Type B pancreatic cell (in vitro differentiated cells): ENCODE data around the gene SHROOM2. TPM values are rescaled to one million over a fixed set of nuclear protein-coding genes. Genes with fewer than 3 reads are reported as not detected.

Experiments
- DNase-seq: peaks from one replicate; pipeline ENCODE4 v3.0.0; 2021; ENCODE audit warnings: mixed read lengths; ENCODE audit not compliant: unreplicated experiment; ENCODE audit errors: extremely low spot score
- H3K27ac Mint-ChIP-seq: 2 replicates; pipeline ENCODE4 v1.8.0; 2021; ENCODE audit warnings: mild to moderate bottlenecking, mixed read lengths
- H3K27me3 Mint-ChIP-seq: 2 replicates; pipeline ENCODE4 v1.8.0; 2021; ENCODE audit warnings: mixed read lengths
- H3K36me3 Mint-ChIP-seq: 2 replicates; pipeline ENCODE4 v1.8.0; 2021; ENCODE audit warnings: mixed read lengths
- H3K4me1 Mint-ChIP-seq: one replicate; pipeline ENCODE4 v1.8.0; 2021; ENCODE audit warnings: mixed read lengths; ENCODE audit not compliant: unreplicated experiment
- H3K4me3 Mint-ChIP-seq: 2 replicates; pipeline ENCODE4 v1.8.0; 2021; ENCODE audit warnings: mild to moderate bottlenecking, mixed read lengths
- H3K9me3 Mint-ChIP-seq: 2 replicates; pipeline ENCODE4 v1.8.0; 2021; ENCODE audit warnings: mixed read lengths
- total RNA-seq: library from RNA; stranded (reverse); gene quantifications from 2 replicates; pipeline ENCODE4 v1.2.1, GENCODE V29; 2021; ENCODE audit warnings: low replicate concordance
- TF ChIP-seq, protein P1 (sequence below): fragments of 200-600 bp; sonication (generic); conservative IDR thresholded peaks from 2 replicates; pipeline ENCODE4 v1.5.0; 2021; ENCODE audit warnings: antibody characterized with exemption, mild to moderate bottlenecking

The SHROOM2 gene
- total RNA-seq, 1 donor from 2014 or later, result 8.4 TPM

- H3K27me3 Mint-ChIP-seq, result no peaks in the 10 kb centered on the region
These were observed 194.2 kb downstream of the SHROOM2 start for GRCh38 chrX:9980401-9980800.

DNA sequence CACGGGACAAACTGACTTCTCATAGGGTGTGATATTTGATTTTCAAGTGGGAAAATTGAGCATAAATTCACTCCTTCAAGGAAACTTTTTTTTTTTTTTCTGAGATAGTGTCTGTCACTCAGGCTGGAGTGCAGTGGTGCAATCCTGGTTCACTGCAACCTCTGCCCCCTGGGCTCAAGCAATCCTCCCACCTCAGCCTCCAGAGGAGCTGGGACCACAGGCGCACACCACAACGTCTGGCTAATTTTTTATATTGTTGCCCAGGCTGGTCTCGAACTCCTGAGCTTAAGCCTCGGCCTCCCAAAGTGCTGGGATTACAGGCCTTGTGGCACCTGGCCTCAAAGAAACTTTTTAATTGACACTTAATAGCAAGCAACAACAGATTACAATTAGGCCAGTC is 194.7 kb downstream of the SHROOM2 start:
- H3K4me3 Mint-ChIP-seq, result no peak overlapping the region
- peak overlapping the region; percentile 78 for H3K27ac Mint-ChIP-seq
- DNase-seq, result no peak
- no peaks in the 10 kb centered on the region for H3K4me1 Mint-ChIP-seq
- H3K27me3 Mint-ChIP-seq, result no peaks in the 10 kb centered on the region
- H3K36me3 Mint-ChIP-seq, result peaks cover 8% of the 10 kb centered on the region
- H3K9me3 Mint-ChIP-seq, result peaks cover 14% of the 10 kb centered on the region
- TF ChIP-seq, protein P1, sequence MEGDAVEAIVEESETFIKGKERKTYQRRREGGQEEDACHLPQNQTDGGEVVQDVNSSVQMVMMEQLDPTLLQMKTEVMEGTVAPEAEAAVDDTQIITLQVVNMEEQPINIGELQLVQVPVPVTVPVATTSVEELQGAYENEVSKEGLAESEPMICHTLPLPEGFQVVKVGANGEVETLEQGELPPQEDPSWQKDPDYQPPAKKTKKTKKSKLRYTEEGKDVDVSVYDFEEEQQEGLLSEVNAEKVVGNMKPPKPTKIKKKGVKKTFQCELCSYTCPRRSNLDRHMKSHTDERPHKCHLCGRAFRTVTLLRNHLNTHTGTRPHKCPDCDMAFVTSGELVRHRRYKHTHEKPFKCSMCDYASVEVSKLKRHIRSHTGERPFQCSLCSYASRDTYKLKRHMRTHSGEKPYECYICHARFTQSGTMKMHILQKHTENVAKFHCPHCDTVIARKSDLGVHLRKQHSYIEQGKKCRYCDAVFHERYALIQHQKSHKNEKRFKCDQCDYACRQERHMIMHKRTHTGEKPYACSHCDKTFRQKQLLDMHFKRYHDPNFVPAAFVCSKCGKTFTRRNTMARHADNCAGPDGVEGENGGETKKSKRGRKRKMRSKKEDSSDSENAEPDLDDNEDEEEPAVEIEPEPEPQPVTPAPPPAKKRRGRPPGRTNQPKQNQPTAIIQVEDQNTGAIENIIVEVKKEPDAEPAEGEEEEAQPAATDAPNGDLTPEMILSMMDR, result no peak

More at GRCh38 chrX:9980401-9980800, 194.2 kb downstream of the SHROOM2 start:
- H3K4me1 Mint-ChIP-seq, result no peaks in the 10 kb centered on the region
- H3K36me3 Mint-ChIP-seq, result peaks cover 8% of the 10 kb centered on the region
- H3K9me3 Mint-ChIP-seq, result peaks cover 14% of the 10 kb centered on the region
- no peak overlapping the region for H3K27ac Mint-ChIP-seq
- TF ChIP-seq, protein P1, result no peak
- H3K4me3 Mint-ChIP-seq, result no peak overlapping the region
- no peak for DNase-seq

DNA sequence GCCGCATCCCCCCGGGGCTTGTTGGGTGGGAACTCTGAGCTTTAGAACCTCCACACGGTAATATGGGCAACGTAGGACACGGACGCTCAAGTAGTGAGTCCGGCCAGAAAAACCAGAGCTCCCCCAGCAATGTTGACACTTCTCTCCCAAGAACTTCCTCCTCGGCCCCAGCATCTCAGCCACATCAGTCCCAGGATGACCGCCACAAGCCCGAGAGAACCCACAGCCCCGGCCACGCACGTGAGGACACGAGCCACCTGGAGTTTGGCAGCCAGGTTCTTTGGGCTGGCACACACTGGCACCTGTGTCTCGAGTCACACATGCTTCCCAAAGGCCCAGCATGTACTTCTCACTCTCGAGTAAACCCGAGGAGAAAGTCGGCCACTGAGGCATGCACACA is 197.2 kb downstream of the SHROOM2 start:
- Mint-ChIP-seq H3K4me1 (no peaks in the 10 kb centered on the region), H3K9me3 (peaks cover 10% of the 10 kb centered on the region)
- TF ChIP-seq, protein P1, result no peak

GRCh38 chrX:9983846-9984245 is 197.6 kb downstream of the SHROOM2 start:
- no peaks in the 10 kb centered on the region for H3K4me1 Mint-ChIP-seq

More for the DNA sequence above, 197.2 kb downstream of the SHROOM2 start:
- DNase-seq, result no peak
- H3K4me3 Mint-ChIP-seq, result no peak overlapping the region
- H3K27me3 Mint-ChIP-seq, result no peaks in the 10 kb centered on the region
- H3K36me3 Mint-ChIP-seq, result peaks cover 5% of the 10 kb centered on the region
- no peak overlapping the region for H3K27ac Mint-ChIP-seq

DNA sequence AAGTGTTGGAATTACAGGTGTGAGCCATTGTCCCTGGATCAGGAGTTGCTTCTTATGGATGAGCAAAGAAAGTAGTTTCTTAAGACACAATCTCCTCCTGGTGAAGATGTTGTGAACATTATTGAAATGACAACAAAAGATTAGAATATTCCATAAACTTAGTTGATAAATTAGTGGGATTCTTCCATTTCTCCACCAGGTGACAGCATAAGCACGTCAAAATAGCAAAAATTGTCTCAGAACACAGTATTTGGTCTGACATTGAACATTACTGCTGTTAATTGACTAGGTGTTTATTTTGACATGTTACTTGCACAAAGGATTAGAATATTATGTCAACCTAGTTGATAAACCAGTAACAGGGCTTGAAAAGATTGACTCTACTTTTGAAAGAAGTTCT is 202.5 kb downstream of the SHROOM2 start:
- no peak for DNase-seq
- H3K27ac Mint-ChIP-seq, result no peak overlapping the region
- H3K36me3 Mint-ChIP-seq, result no peaks in the 10 kb centered on the region
- no peak overlapping the region for H3K4me3 Mint-ChIP-seq
- TF ChIP-seq, protein P1, result peak; percentile 61
- H3K9me3 Mint-ChIP-seq, result peaks cover 8% of the 10 kb centered on the region
- no peaks in the 10 kb centered on the region for H3K27me3 Mint-ChIP-seq
- no peaks in the 10 kb centered on the region for H3K4me1 Mint-ChIP-seq

More at GRCh38 chrX:9983846-9984245, 197.6 kb downstream of the SHROOM2 start:
- Mint-ChIP-seq H3K9me3 (peaks cover 8% of the 10 kb centered on the region), H3K27ac (no peak overlapping the region), H3K27me3 (no peaks in the 10 kb centered on the region), H3K36me3 (peaks cover 3% of the 10 kb centered on the region), H3K4me3 (no peak overlapping the region)
- TF ChIP-seq, protein P1, result no peak
- DNase-seq, result no peak

- peaks cover 3% of the 10 kb centered on the region for H3K36me3 Mint-ChIP-seq
- DNase-seq, result no peak
- no peaks in the 10 kb centered on the region for H3K4me1 Mint-ChIP-seq
- no peak overlapping the region for H3K4me3 Mint-ChIP-seq
- TF ChIP-seq, protein P1, result no peak
- H3K9me3 Mint-ChIP-seq, result no peaks in the 10 kb centered on the region
- no peaks in the 10 kb centered on the region for H3K27me3 Mint-ChIP-seq
- H3K27ac Mint-ChIP-seq, result no peak overlapping the region
These were observed 205.8 kb downstream of the SHROOM2 start for GRCh38 chrX:9992061-9992460.
